ENCODE measurements around the gene DLGAP3. TPM values are rescaled to one million over a fixed set of nuclear protein-coding genes. Genes with fewer than 3 reads are reported as not detected.

The DLGAP3 gene
- total RNA-seq, 1 experiment from 2014 or later = 0.27 TPM

GRCh38 chr1:34869760-34870159 is 59.7 kb downstream of the DLGAP3 start:
- TF ChIP-seq SIN3A (IDR thresholded peaks at IDR 0.05; ENCODE audit: low read depth) (no peak), POLR2AphosphoS5 (IDR thresholded peaks at IDR 0.05; ENCODE audit: low read depth, low read length) (no peak), CTCF (IDR thresholded peaks at IDR 0.05 in 2 of 3, conservative IDR thresholded peaks at IDR 0.05 in 1 of 3; ENCODE audit: borderline replicate concordance in 1 of 3, insufficient read depth in 1 of 3, low read depth in 2 of 3, low read length in 2 of 3) (no peak), TCF7L2 (IDR thresholded peaks at IDR 0.05; ENCODE audit: borderline replicate concordance, extremely low read depth, insufficient read depth, insufficient read length) (no peak), JUND (IDR thresholded peaks at IDR 0.05) (no peak), ELF1 (IDR thresholded peaks at IDR 0.05; ENCODE audit: borderline replicate concordance, low read depth) (no peak), ZBTB33 (IDR thresholded peaks at IDR 0.05; ENCODE audit: extremely low read depth, insufficient replicate concordance, low read length) (no peak), EGR1 (IDR thresholded peaks at IDR 0.05; ENCODE audit: low read depth) (no peak), RAD21 (IDR thresholded peaks at IDR 0.05; ENCODE audit: low read depth) (no peak)
- ChIA-PET POLR2A (interaction anchor here (1.5 kb wide), 1 partner anchor 10 kb away, joined by 3 read pairs; the partner anchor contains the start of gene SMIM12), CTCF (interaction anchor here (1.2 kb wide), 1 partner anchor 10 kb away, joined by 3 read pairs; the partner anchor contains the start of gene SMIM12), RAD21 (ENCODE audit: low non-redundant PET in 1 of 2, low total read pairs in 2 of 2, uncharacterized antibody in 2 of 2, unreplicated experiment in 2 of 2) (no interaction called here)
- BruUV-seq (replicated peaks) = no TSS peak
- Histone ChIP-seq H3K9me3 (ENCODE audit: control insufficient read depth in 1 of 2, insufficient read depth in 1 of 2, low read depth in 1 of 2, low read length in 2 of 2) (no peaks in the 10 kb centered on the region), H3K9me2 (ENCODE audit: insufficient read depth) (no peaks in the 10 kb centered on the region), H3K79me2 (ENCODE audit: insufficient read depth, low read length) (no peaks in the 10 kb centered on the region), H3K4me1 (ENCODE audit: control insufficient read depth in 1 of 2, insufficient read depth in 2 of 2, low read length in 2 of 2) (peaks cover 0 to 8% of the 10 kb centered on the region in 2 experiments; a peak in 2 of 4 replicates), H3K4me3 (replicated peaks in 1 of 2; ENCODE audit: low read depth in 1 of 2, low read length in 2 of 2) (no peak overlapping the region), H3K27me3 (ENCODE audit: insufficient read depth, low read length) (peaks cover 37% of the 10 kb centered on the region), H3K36me3 (ENCODE audit: control insufficient read depth in 1 of 2, insufficient read depth in 2 of 2, low read length in 2 of 2) (no peaks in the 10 kb centered on the region), H3K9ac (ENCODE audit: low read length) (no peak overlapping the region), H4K20me1 (ENCODE audit: insufficient read depth) (no peaks in the 10 kb centered on the region), H3K27ac (ENCODE audit: low read depth, low read length) (no peak overlapping the region), H3K4me2 (ENCODE audit: low read length) (no peak overlapping the region), H2AFZ (ENCODE audit: low read depth, low read length, poor library complexity, severe bottlenecking) (no peak overlapping the region)
- no peak for DNase-seq (ENCODE audit: low read depth, low spot score)
- intact Hi-C loops (cut with micrococcal nuclease) = no loop called here
- no peak for ATAC-seq

Measured in HCT116 (cell line).